ENCODE results near the gene SDK1. TPM values are rescaled to one million over a fixed set of nuclear protein-coding genes. Genes with fewer than 3 reads are reported as not detected.

Gene SDK1
- total and polyA plus RNA-seq, 2 of the 8 experiments (the other 6 are each of a cell fraction or from before 2014, with no cell fraction given) = 3.3 to 7.2 TPM

GRCh38 chr7:3575753-3576531, 274.9 kb downstream of the SDK1 start:
- DNase-seq (ENCODE audit: low read depth in 1 of 2, low spot score in 2 of 2) (no peak), FAIRE-seq (no peak)
- no peaks in the 10 kb centered on the region for H4K20me1 ChIP-seq (replicated peaks in 1 of 2; ENCODE audit: control insufficient read depth in 1 of 2, insufficient read depth in 2 of 2, low read length in 2 of 2)
- no peak overlapping the region for H3K18ac ChIP-seq (ENCODE audit: extremely low read depth, low read length)
- no peak overlapping the region for H3K56ac ChIP-seq (replicated peaks; ENCODE audit: insufficient read length, low read depth, low read length)
- H3K23ac ChIP-seq (ENCODE audit: insufficient read length) = no peak overlapping the region
- no peak overlapping the region for H2BK120ac ChIP-seq (replicated peaks; ENCODE audit: low read depth, low read length)
- POLR2A ChIA-PET (ENCODE audit: partially characterized antibody) = no interaction called here
- H3K4me2 ChIP-seq (ENCODE audit: insufficient read depth in 1 of 2, low read depth in 2 of 2, low read length in 2 of 2) = no peak overlapping the region
- no peak overlapping the region for H3K14ac ChIP-seq (ENCODE audit: insufficient read length)
- H4K8ac ChIP-seq (ENCODE audit: extremely low read depth, insufficient read depth, low read length) = no peak overlapping the region
- no peak overlapping the region for H2AFZ ChIP-seq (ENCODE audit: low read length)
- CTCF ChIA-PET (ENCODE audit: partially characterized antibody) = interaction anchor here (0.6 to 3.1 kb wide), 3 partner anchors 15 to 630 kb away, joined by 3 to 8 read pairs (median 3); no protein-coding TSS in a partner anchor
- H3K27ac ChIP-seq (ENCODE audit: low read depth, low read length) = no peak overlapping the region
- whole genome bisulfite sequencing, 2 experiments (ENCODE audit: extremely low coverage in 1 of 2, insufficient coverage in 1 of 2, insufficient read length in 1 of 2, insufficient replicate concordance in 2 of 2, low coverage in 1 of 2, low lambda C conversion rate in 2 of 2, missing lambda C conversion rate in 1 of 2) = 96% methylated on average over 7 of the region's 7 CpGs; no CpG with 5 or more reads in 1 of the 2 experiments
- no peak overlapping the region for H2AK5ac ChIP-seq (ENCODE audit: low read depth, low read length)
- H4K5ac ChIP-seq (ENCODE audit: insufficient read length, low read depth, low read length) = no peak overlapping the region
- H3K4me3 ChIP-seq (ENCODE audit: extremely low read depth in 1 of 4, insufficient read depth in 2 of 4, low read depth in 3 of 4, low read length in 4 of 4) = no peak overlapping the region
- no peak overlapping the region for H4K91ac ChIP-seq (replicated peaks; ENCODE audit: insufficient read length, low read length)
- no peak overlapping the region for H3K9ac ChIP-seq (replicated peaks in 1 of 4; ENCODE audit: extremely low read depth in 1 of 4, low read depth in 3 of 4, low read length in 3 of 4)
- peaks cover 0 to 3% (median 0%) of the 10 kb centered on the region in 4 experiments; a peak in 1 of 8 replicates for H3K36me3 ChIP-seq (ENCODE audit: control insufficient read depth in 2 of 4, insufficient read depth in 4 of 4, low read length in 3 of 4)
- H3K27me3 ChIP-seq (replicated peaks in 1 of 4; ENCODE audit: control insufficient read depth in 3 of 4, extremely low read depth in 1 of 4, insufficient read depth in 3 of 4, low read length in 3 of 4) = no peaks in the 10 kb centered on the region
- H3K79me2 ChIP-seq (ENCODE audit: control insufficient read depth in 1 of 2, insufficient read depth in 2 of 2, low read length in 2 of 2) = no peaks in the 10 kb centered on the region
- H3K9me3 ChIP-seq (ENCODE audit: insufficient read depth in 2 of 2, low read depth in 1 of 2, low read length in 1 of 2) = peaks cover 21 to 24% of the 10 kb centered on the region in 2 experiments
- no peaks in the 10 kb centered on the region for H3K79me1 ChIP-seq (ENCODE audit: low read depth, low read length)
- no peaks in the 10 kb centered on the region for H3K23me2 ChIP-seq (ENCODE audit: low read depth, low read length)
- no peak overlapping the region for H3K4ac ChIP-seq (replicated peaks; ENCODE audit: insufficient read length, low read depth, low read length)
- no peak overlapping the region for H2BK15ac ChIP-seq (ENCODE audit: low read length)
- H2BK20ac ChIP-seq (ENCODE audit: low read length) = no peak overlapping the region
- peaks cover 0 to 5% (median 2%) of the 10 kb centered on the region in 4 experiments; a peak in 3 of 7 replicates for H3K4me1 ChIP-seq (replicated peaks in 1 of 4; ENCODE audit: control insufficient read depth in 3 of 4, insufficient read depth in 4 of 4, low read length in 3 of 4)
- H2BK5ac ChIP-seq (ENCODE audit: low read depth, low read length) = no peak overlapping the region
- no peak overlapping the region for H2BK12ac ChIP-seq (ENCODE audit: low read depth, low read length)
- TF ChIP-seq MAFK (IDR thresholded peaks at IDR 0.05; ENCODE audit: low read depth, low read length) (no peak), TCF12 (IDR thresholded peaks at IDR 0.05; ENCODE audit: low read depth, low read length) (no peak)
